ELF-1 (cell line): ENCODE data around the gene KCNG1.

Experiments
- DNase-seq: peaks from one replicate; pipeline ENCODE4 v3.0.0-alpha.2; 2016; ENCODE audit warnings: low read depth, low spot score

Gene KCNG1

GRCh38 chr20:51036226-51036625 is 13.3 kb upstream of the KCNG1 start:
- DNase-seq, result no peak

GRCh38 chr20:51034988-51035656 is 12.2 kb upstream of the KCNG1 start:
- DNase-seq, result no peak

GRCh38 chr20:51034476-51034875 is 11.6 kb upstream of the KCNG1 start:
- DNase-seq, result no peak

GRCh38 chr20:51029963-51030920 is 7.3 kb upstream of the KCNG1 start:
- DNase-seq, result no peak

GRCh38 chr20:51029556-51029955 is 6.6 kb upstream of the KCNG1 start:
- no peak for DNase-seq

GRCh38 chr20:51028616-51029212 is 5.8 kb upstream of the KCNG1 start:
- DNase-seq, result no peak

GRCh38 chr20:51027035-51027795 is 4.3 kb upstream of the KCNG1 start:
- DNase-seq, result no peak

- DNase-seq, result no peak
Observed at GRCh38 chr20:51026269-51026668, 3.4 kb upstream of the KCNG1 start.

- no peak for DNase-seq
Observed at GRCh38 chr20:51024761-51025160, 1.9 kb upstream of the KCNG1 start.

GRCh38 chr20:51023617-51024155 is 779 bp upstream of the KCNG1 start:
- DNase-seq, result no peak

GRCh38 chr20:51022227-51022802 is 592 bp downstream of the KCNG1 start:
- DNase-seq, result no peak

- DNase-seq, result peak; percentile 49
Observed at GRCh38 chr20:51021067-51022025, 1.6 kb downstream of the KCNG1 start.

GRCh38 chr20:51020657-51021056 is 2.2 kb downstream of the KCNG1 start:
- DNase-seq, result peak; percentile 71

- DNase-seq, result no peak
Observed at GRCh38 chr20:51019656-51020592, 3.0 kb downstream of the KCNG1 start.

- no peak for DNase-seq
Observed at GRCh38 chr20:51017251-51017650, 5.7 kb downstream of the KCNG1 start.

- DNase-seq, result no peak
Observed at GRCh38 chr20:51016521-51016920, 6.4 kb downstream of the KCNG1 start.

GRCh38 chr20:51014797-51015722 is 7.8 kb downstream of the KCNG1 start:
- DNase-seq, result peak; percentile 94
